DND-41 (cell line): ENCODE measurements around the gene RASGRF1.

Source experiments
- ATAC-seq: fragments of 200-7000 bp; cut with Tn5 transposase; 3 replicates; pipeline ENCODE4 v1.9.1; 2021; ENCODE audit warnings: low read depth; ENCODE audit not compliant: insufficient read depth
- DNase-seq: peaks from one replicate; pipeline ENCODE4 v3.0.0-alpha.2; 2020
- H2AFZ ChIP-seq: 2 replicates; pipeline ENCODE4 v1.6.0; 2012; ENCODE audit warnings: low read depth, low read length
- H3K27ac ChIP-seq: 2 replicates; pipeline ENCODE4 v1.5.1; 2012; ENCODE audit warnings: low read length, inconsistent platforms
- H3K27me3 ChIP-seq: fragments of 200-600 bp; sonication (generic); 2 replicates; pipeline ENCODE4 v1.6.0; 2012; ENCODE audit warnings: low read length, mild to moderate bottlenecking, inconsistent platforms; ENCODE audit not compliant: insufficient read depth, poor library complexity
- H3K36me3 ChIP-seq: 2 replicates; pipeline ENCODE4 v1.5.1; 2012; ENCODE audit warnings: low read length, inconsistent platforms; ENCODE audit not compliant: insufficient read depth
- H3K4me1 ChIP-seq: 2 replicates; pipeline ENCODE4 v1.5.1; 2012; ENCODE audit warnings: mild to moderate bottlenecking, low read length; ENCODE audit not compliant: insufficient read depth
- H3K4me2 ChIP-seq: 2 replicates; pipeline ENCODE4 v1.6.0; 2012; ENCODE audit warnings: mild to moderate bottlenecking, moderate library complexity, low read length, inconsistent platforms; ENCODE audit not compliant: insufficient read depth
- H3K4me3 ChIP-seq, 2 experiments: fragments of 200-600 bp in 1 of 2; shearing (Covaris generic) in 1 of 2; 2 replicates each; pipeline ENCODE4 v1.5.1; 2012 to 2016; ENCODE audit warnings: inconsistent platforms in 2 of 2, low read length in 2 of 2, mild to moderate bottlenecking in 2 of 2, low read depth in 1 of 2, moderate library complexity in 1 of 2
- H3K79me2 ChIP-seq: 2 replicates; pipeline ENCODE4 v1.6.0; 2012; ENCODE audit warnings: low read length, inconsistent platforms; ENCODE audit not compliant: insufficient read depth
- H3K9ac ChIP-seq: 2 replicates; pipeline ENCODE4 v1.6.0; 2012; ENCODE audit warnings: low read depth, mild to moderate bottlenecking, inconsistent platforms, low read length, moderate library complexity
- H3K9me3 ChIP-seq: 2 replicates; pipeline ENCODE4 v1.5.1; 2012; ENCODE audit warnings: low read length, moderate library complexity, mild to moderate bottlenecking, inconsistent platforms; ENCODE audit not compliant: insufficient read depth, severe bottlenecking
- H4K20me1 ChIP-seq: 2 replicates; pipeline ENCODE4 v1.6.0; 2012; ENCODE audit warnings: low read length; ENCODE audit not compliant: insufficient read depth
- EZH2 ChIP-seq: IDR thresholded peaks from 3 replicates; pipeline ENCODE4 v1.6.1; 2012; ENCODE audit warnings: borderline replicate concordance, low read depth, mild to moderate bottlenecking, moderate library complexity, low read length, inconsistent platforms; ENCODE audit not compliant: severe bottlenecking
- TF ChIP-seq, protein P1 (sequence below): IDR thresholded peaks from 2 replicates; pipeline ENCODE4 v1.5.1; 2012; ENCODE audit warnings: borderline replicate concordance, low read length, moderate library complexity, mild to moderate bottlenecking; ENCODE audit not compliant: poor library complexity, severe bottlenecking; ENCODE audit errors: extremely low read depth

Gene RASGRF1

DNA sequence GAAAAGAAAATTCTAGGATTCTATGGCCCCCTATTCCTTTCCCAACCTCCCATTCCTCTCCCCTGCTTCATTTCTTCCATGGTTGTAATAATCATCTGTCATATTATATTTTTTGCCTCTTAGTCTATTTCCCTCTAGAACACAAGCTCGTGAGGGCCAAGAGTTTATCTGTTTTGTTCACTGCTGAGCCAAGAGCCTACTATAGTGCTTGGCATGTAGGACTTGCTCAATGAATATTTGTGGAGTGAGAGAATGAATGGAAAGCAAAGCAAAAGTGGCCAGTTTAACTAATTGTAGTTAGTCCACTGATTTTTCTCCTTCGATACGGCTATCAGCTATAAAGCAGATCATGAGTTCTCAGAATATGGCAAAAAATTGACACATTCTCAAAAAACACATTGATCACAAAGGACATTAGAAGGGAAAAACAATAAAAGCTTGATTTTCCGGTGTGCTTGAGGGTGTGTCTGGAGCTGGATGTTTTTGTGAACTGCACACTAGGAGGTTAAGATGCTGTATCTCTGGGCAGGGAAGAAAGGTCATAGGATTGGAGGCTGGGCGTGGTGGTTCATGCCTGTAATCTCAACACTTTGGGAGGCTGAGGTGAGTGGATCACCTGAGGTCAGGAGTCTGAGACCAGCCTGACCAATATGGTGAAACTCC is 120.8 kb downstream of the RASGRF1 start:
- ATAC-seq (no peak), DNase-seq (no peak)
- Histone ChIP-seq H3K27me3 (no peaks in the 10 kb centered on the region), H3K79me2 (no peaks in the 10 kb centered on the region), H2AFZ (no peak overlapping the region), H3K27ac (no peak overlapping the region), H3K4me2 (no peak overlapping the region), H3K4me1 (no peaks in the 10 kb centered on the region), H4K20me1 (no peaks in the 10 kb centered on the region), H3K9me3 (no peaks in the 10 kb centered on the region), H3K36me3 (no peaks in the 10 kb centered on the region), H3K4me3 (no peak overlapping the region), H3K9ac (no peak overlapping the region)
- TF ChIP-seq EZH2: no peak
- TF ChIP-seq, protein P1, sequence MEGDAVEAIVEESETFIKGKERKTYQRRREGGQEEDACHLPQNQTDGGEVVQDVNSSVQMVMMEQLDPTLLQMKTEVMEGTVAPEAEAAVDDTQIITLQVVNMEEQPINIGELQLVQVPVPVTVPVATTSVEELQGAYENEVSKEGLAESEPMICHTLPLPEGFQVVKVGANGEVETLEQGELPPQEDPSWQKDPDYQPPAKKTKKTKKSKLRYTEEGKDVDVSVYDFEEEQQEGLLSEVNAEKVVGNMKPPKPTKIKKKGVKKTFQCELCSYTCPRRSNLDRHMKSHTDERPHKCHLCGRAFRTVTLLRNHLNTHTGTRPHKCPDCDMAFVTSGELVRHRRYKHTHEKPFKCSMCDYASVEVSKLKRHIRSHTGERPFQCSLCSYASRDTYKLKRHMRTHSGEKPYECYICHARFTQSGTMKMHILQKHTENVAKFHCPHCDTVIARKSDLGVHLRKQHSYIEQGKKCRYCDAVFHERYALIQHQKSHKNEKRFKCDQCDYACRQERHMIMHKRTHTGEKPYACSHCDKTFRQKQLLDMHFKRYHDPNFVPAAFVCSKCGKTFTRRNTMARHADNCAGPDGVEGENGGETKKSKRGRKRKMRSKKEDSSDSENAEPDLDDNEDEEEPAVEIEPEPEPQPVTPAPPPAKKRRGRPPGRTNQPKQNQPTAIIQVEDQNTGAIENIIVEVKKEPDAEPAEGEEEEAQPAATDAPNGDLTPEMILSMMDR: no peak

DNA sequence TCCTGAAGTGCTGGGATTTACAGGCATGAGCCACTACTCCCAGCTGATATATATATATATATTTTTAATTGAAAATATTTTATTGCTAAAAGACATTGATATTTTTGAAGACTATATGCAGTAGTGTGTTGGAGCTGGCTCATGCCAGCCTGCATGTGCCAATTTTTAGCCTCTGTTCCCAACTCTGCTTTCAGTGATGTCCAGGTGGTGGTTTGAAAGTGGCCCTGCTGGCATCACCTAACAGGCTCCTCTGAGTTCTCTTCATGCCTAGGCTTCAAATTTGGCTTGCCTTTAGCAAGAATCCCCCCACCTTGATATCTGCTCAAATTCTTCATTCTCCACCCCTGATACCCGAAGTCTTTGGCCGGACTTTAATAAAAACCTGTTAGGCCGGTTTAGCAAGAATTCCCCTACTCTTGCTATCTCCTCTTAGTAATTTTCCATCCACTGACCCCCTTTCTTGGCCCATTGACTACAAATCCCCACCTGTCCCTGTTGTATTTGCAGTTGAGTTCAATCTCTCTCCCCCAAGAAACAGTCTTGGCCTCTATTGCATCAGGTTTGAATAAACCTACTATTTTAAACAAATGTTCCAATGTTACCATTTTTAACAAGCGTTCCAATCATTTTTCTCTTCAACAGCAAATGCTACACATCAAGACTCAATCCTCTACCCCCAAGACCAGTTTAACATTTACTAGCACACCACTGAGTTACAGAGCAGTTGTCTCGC is 121.9 kb downstream of the RASGRF1 start:
- Histone ChIP-seq H3K9ac (no peak overlapping the region), H2AFZ (no peak overlapping the region), H3K27me3 (no peaks in the 10 kb centered on the region), H3K4me2 (no peak overlapping the region), H4K20me1 (no peaks in the 10 kb centered on the region), H3K79me2 (no peaks in the 10 kb centered on the region), H3K9me3 (no peaks in the 10 kb centered on the region), H3K4me3 (no peak overlapping the region), H3K27ac (no peak overlapping the region), H3K36me3 (no peaks in the 10 kb centered on the region), H3K4me1 (no peaks in the 10 kb centered on the region)
- no peak for ATAC-seq
- TF ChIP-seq, protein P1: no peak
- no peak for TF ChIP-seq EZH2
- DNase-seq: no peak

DNA sequence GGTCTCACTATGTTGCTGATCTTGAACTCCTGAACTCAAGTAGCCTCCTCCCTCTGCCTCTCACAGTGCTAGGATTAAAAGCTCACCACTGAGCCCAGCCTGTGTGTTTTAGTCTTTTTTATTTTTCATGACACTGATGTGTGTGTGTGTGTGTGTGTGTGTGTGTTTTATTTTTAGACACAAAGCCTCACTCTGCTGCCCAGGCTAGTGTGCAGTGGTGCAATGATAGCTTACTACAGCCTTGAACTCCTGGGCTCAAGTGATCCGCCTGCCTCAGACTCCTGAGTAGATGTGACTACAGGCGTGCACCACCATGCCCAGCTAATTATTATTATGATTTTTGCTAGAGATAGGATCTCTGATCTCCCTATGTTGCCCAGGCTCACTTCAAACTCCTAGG is 122.5 kb downstream of the RASGRF1 start:
- H3K79me2 ChIP-seq: no peaks in the 10 kb centered on the region
- H3K9me3 ChIP-seq: no peaks in the 10 kb centered on the region
- no peak for ATAC-seq
- no peak overlapping the region for H3K4me3 ChIP-seq
- no peaks in the 10 kb centered on the region for H4K20me1 ChIP-seq
- H3K4me1 ChIP-seq: no peaks in the 10 kb centered on the region
- H3K9ac ChIP-seq: no peak overlapping the region
- no peak overlapping the region for H2AFZ ChIP-seq
- H3K27ac ChIP-seq: no peak overlapping the region
- DNase-seq: no peak
- no peak overlapping the region for H3K4me2 ChIP-seq
- H3K36me3 ChIP-seq: no peaks in the 10 kb centered on the region
- no peaks in the 10 kb centered on the region for H3K27me3 ChIP-seq
- TF ChIP-seq, protein P1: no peak
- no peak for TF ChIP-seq EZH2
